Stimulated activated naive CD4-positive, alpha-beta T cell treated with Interleukin-2 at 50 U/mL for 16 hours (primary cell): Measurements from ENCODE around the gene MTHFSD.

Source experiments
- DNase-seq: peaks from one replicate; lab custom pipeline; 2025; lab: John Stamatoyannopoulos, UW

The MTHFSD gene

DNA sequence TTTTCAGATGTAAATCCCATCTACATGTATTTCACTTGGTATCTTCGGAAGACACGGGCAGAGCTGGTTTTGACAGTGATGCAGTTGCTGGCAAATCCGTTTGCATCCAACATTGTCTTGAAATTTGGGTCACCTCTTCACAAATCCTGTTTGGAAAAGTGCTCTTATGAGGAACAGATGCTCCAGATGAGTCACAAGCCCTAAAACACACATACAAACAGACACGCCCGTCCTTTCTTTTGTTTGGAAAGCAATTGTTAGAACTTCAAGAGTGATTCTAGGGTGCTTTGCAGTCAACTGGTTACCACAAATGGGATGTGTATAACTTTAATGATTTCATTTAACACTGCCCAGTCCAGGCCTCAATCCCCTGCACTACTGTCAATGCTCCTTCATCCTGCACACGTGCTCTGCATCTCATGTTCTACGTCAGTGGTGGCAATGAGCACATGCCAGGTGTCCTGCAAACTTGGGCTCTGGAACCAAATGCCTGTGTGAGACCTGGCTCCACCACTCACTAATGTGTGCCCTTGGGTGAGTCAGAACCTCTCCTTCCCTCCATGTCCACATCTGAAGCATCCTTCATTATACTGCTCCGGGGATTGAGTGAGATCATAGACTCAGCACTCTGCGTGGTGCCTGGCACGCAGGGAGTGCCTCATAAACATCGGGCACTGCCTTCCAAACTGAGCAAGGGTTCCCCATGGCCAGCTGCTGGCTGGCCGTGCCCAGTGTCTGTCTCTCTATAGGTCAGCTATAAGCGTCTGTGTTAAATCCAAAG lies 64.0 kb downstream of the MTHFSD start:
- DNase-seq: no peak

DNA sequence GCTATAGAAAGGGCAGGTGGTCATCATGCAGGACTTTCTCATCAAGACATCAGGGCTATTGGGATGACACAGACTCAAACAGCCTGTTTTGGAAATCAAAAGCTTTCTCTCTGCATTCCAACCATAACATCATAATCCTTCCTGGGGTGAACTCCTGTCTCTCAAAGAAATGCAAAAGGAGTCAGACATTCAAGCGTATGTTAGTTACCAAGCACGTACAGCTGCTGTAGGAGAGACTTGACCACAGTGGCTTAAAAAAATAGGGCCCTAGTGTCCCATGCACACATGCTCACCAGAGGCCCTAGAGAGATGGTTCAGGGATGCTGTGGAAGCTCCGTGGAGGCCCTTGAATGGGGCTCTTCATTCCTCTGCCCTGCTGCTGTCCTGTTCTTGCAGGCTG lies 69.3 kb downstream of the MTHFSD start:
- DNase-seq: no peak

DNA sequence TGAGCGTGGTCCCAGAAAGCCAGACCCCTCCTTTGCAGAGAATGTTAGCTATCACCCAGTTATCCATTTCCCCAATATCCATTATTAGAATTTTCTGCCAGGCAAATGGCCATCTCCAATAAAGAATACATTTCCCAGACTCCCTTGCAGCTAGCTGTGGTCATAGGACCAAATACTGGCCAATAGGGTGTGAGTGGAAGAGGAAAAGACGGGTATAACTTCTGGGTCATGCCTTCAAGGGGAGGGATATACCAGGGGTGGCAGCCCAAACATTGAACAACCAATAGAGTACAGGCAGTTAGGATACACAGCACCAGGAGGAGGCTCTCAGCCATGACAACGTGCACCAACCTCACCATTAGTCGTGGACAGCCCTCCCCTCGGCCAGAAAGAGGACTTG lies 70.8 kb downstream of the MTHFSD start:
- no peak for DNase-seq

DNA sequence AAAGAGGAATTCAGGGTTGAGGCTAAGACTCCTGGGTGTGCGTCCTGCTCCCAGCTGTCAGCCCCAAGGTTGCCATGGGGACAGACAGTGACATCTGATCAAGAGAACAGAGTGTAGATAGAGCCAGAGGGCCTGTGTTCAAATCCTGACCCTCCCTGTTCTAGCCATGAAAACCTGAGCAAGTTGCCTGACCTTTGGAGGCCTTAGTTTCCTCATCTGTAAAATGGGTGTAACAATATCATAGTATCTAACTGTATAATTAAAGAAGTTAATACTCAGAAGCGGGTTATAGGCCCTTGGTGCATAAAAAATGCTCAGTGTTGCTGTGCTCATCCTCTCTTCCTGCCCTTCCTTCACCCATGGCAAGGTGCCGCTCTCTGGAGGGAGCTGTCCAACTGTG lies 73.4 kb downstream of the MTHFSD start:
- DNase-seq: no peak

DNA sequence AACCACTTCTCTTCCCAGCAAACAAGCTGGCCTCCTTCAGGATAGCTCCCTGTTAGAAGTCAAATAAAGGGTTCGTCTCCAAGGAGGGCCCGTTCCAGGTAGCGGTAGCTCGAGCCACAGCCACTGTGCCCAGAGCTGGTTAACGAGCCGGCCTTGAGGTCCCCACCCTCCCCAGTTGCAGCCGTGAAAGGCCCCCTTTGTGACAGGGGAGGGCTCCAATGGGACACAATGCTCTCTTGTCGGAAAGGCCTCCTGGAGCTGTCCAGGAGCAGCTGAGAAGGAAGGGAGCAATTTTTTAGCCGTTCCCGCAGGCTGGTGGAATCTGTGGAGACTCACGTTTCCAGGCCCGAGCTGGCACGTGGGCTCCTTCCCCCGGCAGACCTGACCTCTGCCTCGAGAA lies 74.6 kb downstream of the MTHFSD start:
- no peak for DNase-seq
